ENCODE data around the gene TMEM145. TPM values are rescaled to one million over a fixed set of nuclear protein-coding genes. Genes with fewer than 3 reads are reported as not detected.

The TMEM145 gene
- total RNA-seq, 1 experiment from 2014 or later: 3.0 TPM

DNA sequence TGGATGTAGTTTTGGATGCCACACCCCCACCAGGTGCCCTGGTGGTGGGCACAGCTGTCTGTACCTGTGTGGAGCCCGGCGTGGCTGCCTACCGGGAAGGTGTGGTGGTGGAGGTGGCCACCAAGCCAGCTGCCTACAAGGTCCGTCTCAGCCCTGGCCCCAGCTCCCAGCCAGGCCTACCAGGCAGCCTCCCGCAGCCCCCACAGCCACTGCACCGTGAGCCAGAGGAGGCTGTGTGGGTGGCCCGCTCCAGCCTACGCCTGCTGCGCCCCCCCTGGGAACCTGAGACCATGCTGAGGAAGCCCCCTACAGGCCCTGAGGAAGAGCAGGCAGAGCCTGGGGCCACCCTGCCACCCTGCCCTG is 40.6 kb upstream of the TMEM145 start:
- H3K9me3 ChIP-seq (ENCODE audit: control insufficient read depth, insufficient read depth, low read depth, low read length): no peaks in the 10 kb centered on the region
- H3K27ac ChIP-seq (ENCODE audit: low read length): no peak overlapping the region
- H3K4me3 ChIP-seq (ENCODE audit: low read depth in 2 of 2, low read length in 2 of 2): no peak overlapping the region
- in situ Hi-C loops (cut with HindIII; ENCODE audit: low pct_unique_long_range_greater_than_20kb, low sequenced_read_pairs) (no loop called here), intact Hi-C loops (cut with micrococcal nuclease; ENCODE audit: unreplicated experiment) (no loop called here)
- DNase-seq (ENCODE audit: low read depth, low spot score): no peak
- H3K27me3 ChIP-seq (ENCODE audit: control insufficient read depth, insufficient read depth, low read length): no peaks in the 10 kb centered on the region
- TF ChIP-seq, protein P1, sequence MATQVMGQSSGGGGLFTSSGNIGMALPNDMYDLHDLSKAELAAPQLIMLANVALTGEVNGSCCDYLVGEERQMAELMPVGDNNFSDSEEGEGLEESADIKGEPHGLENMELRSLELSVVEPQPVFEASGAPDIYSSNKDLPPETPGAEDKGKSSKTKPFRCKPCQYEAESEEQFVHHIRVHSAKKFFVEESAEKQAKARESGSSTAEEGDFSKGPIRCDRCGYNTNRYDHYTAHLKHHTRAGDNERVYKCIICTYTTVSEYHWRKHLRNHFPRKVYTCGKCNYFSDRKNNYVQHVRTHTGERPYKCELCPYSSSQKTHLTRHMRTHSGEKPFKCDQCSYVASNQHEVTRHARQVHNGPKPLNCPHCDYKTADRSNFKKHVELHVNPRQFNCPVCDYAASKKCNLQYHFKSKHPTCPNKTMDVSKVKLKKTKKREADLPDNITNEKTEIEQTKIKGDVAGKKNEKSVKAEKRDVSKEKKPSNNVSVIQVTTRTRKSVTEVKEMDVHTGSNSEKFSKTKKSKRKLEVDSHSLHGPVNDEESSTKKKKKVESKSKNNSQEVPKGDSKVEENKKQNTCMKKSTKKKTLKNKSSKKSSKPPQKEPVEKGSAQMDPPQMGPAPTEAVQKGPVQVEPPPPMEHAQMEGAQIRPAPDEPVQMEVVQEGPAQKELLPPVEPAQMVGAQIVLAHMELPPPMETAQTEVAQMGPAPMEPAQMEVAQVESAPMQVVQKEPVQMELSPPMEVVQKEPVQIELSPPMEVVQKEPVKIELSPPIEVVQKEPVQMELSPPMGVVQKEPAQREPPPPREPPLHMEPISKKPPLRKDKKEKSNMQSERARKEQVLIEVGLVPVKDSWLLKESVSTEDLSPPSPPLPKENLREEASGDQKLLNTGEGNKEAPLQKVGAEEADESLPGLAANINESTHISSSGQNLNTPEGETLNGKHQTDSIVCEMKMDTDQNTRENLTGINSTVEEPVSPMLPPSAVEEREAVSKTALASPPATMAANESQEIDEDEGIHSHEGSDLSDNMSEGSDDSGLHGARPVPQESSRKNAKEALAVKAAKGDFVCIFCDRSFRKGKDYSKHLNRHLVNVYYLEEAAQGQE (IDR thresholded peaks at IDR 0.05; ENCODE audit: insufficient read depth in 1 of 2, low read depth in 2 of 2, low read length in 1 of 2): no peak
- no peak for TF ChIP-seq POLR2AphosphoS5 (IDR thresholded peaks at IDR 0.05; ENCODE audit: low read depth, low read length)
- TF ChIP-seq, protein P2, sequence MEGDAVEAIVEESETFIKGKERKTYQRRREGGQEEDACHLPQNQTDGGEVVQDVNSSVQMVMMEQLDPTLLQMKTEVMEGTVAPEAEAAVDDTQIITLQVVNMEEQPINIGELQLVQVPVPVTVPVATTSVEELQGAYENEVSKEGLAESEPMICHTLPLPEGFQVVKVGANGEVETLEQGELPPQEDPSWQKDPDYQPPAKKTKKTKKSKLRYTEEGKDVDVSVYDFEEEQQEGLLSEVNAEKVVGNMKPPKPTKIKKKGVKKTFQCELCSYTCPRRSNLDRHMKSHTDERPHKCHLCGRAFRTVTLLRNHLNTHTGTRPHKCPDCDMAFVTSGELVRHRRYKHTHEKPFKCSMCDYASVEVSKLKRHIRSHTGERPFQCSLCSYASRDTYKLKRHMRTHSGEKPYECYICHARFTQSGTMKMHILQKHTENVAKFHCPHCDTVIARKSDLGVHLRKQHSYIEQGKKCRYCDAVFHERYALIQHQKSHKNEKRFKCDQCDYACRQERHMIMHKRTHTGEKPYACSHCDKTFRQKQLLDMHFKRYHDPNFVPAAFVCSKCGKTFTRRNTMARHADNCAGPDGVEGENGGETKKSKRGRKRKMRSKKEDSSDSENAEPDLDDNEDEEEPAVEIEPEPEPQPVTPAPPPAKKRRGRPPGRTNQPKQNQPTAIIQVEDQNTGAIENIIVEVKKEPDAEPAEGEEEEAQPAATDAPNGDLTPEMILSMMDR (IDR thresholded peaks at IDR 0.05): no peak
- no peak for TF ChIP-seq TCF7L2 (IDR thresholded peaks at IDR 0.05; ENCODE audit: low read depth, low read length)
- TF ChIP-seq SIN3A (IDR thresholded peaks at IDR 0.05; ENCODE audit: borderline replicate concordance, insufficient read depth, low read depth, low read length): no peak
- POLR2A ChIA-PET: no interaction called here
- CTCF ChIA-PET: no interaction called here
- no peak for ATAC-seq
- peaks cover 9% of the 10 kb centered on the region for H3K4me1 ChIP-seq (ENCODE audit: control insufficient read depth, insufficient read depth, low read length)
- H3K36me3 ChIP-seq (ENCODE audit: control insufficient read depth, insufficient read depth, low read length): no peaks in the 10 kb centered on the region
- no TSS peak for BruUV-seq (replicated peaks)

DNA sequence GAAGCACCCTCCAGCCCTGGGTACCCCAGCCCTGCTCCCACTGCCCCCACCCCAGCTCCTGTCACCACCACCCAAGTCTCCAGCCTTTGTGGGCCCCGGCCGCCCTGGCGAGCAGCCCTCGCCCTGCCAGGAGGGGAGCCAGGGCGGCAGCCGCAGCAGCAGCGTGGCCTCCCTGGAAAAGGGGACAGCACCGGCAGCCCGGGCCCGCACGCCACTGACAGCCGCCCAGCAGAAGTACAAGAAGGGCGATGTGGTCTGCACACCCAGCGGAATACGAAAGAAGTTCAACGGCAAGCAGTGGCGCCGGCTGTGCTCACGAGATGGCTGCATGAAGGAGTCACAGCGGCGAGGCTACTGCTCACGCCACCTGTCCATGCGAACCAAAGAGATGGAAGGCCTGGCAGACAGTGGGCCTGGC is 40.1 kb upstream of the TMEM145 start:
- Histone ChIP-seq H3K9me3 (ENCODE audit: control insufficient read depth, insufficient read depth, low read depth, low read length) (no peaks in the 10 kb centered on the region), H3K36me3 (ENCODE audit: control insufficient read depth, insufficient read depth, low read length) (no peaks in the 10 kb centered on the region), H3K4me1 (ENCODE audit: control insufficient read depth, insufficient read depth, low read length) (peaks cover 12% of the 10 kb centered on the region; the same call in 1 of the 2 replicates), H3K4me3 (ENCODE audit: low read depth in 2 of 2, low read length in 2 of 2) (no peak overlapping the region), H3K27me3 (ENCODE audit: control insufficient read depth, insufficient read depth, low read length) (no peaks in the 10 kb centered on the region), H3K27ac (ENCODE audit: low read length) (no peak overlapping the region)
- intact Hi-C loops (cut with micrococcal nuclease; ENCODE audit: unreplicated experiment): no loop called here
- DNase-seq (ENCODE audit: low read depth, low spot score) (no peak), ATAC-seq (no peak)
- ChIA-PET POLR2A (no interaction called here), CTCF (no interaction called here)
- TF ChIP-seq POLR2AphosphoS5 (IDR thresholded peaks at IDR 0.05; ENCODE audit: low read depth, low read length): no peak
- TF ChIP-seq TCF7L2 (IDR thresholded peaks at IDR 0.05; ENCODE audit: low read depth, low read length): no peak
- TF ChIP-seq, protein P2 (IDR thresholded peaks at IDR 0.05): no peak
- TF ChIP-seq, protein P1 (IDR thresholded peaks at IDR 0.05; ENCODE audit: insufficient read depth in 1 of 2, low read depth in 2 of 2, low read length in 1 of 2): no peak
- no peak for TF ChIP-seq SIN3A (IDR thresholded peaks at IDR 0.05; ENCODE audit: borderline replicate concordance, insufficient read depth, low read depth, low read length)
- in situ Hi-C loops (cut with HindIII; ENCODE audit: low pct_unique_long_range_greater_than_20kb, low sequenced_read_pairs): no loop called here
- no TSS peak for BruUV-seq (replicated peaks)

All from Panc1 (cell line).